Adrenal gland (tissue), 12 donors: ENCODE data around the gene CDIPT. TPM values are rescaled to one million over a fixed set of nuclear protein-coding genes. Genes with fewer than 3 reads are reported as not detected.
"Not testable (repeated sequence)": the region's sequence is repeated elsewhere in the genome, so short reads cannot be mapped to it uniquely, and the experiment has no call there.

ENCODE experiments used
- DNase-seq, 7 donors: peaks; one replicate each; pipeline ENCODE4 v3.0.0-alpha.2; 2019 to 2020
- H3K27ac ChIP-seq, 5 donors: fragments of 200-600 bp; sonication (generic) in 4 of 5; 1 replicate in 3 of 5; 2 replicates in 2 of 5; pipeline versions ENCODE4 v1.5.1 to v1.8.0; 2016 to 2020; ENCODE audit warnings: mild to moderate bottlenecking in 1 of 5
- H3K27me3 ChIP-seq: fragments of 200-600 bp; 2 replicates; pipeline ENCODE4 v1.8.0; 2021
- H3K36me3 ChIP-seq, 2 donors: fragments of 200-600 bp; replicated peaks in 1 of 2; 1 replicate in 1 of 2; 2 replicates in 1 of 2; pipeline versions ENCODE4 v1.5.1 to v1.8.0; 2018 to 2022
- H3K4me1 ChIP-seq, 2 donors: fragments of 200-600 bp; replicated peaks in 1 of 2; 1 replicate in 1 of 2; 2 replicates in 1 of 2; pipeline versions ENCODE4 v1.5.1 to v1.8.0; 2018 to 2021
- H3K4me3 ChIP-seq, 4 donors: fragments of 200-600 bp; sonication (generic) in 3 of 4; one replicate each; pipeline ENCODE4 v1.5.1; 2016 to 2018
- H3K9me3 ChIP-seq, 3 donors: fragments of 200-600 bp; sonication (generic) in 1 of 3; replicated peaks in 1 of 3; 1 replicate in 2 of 3; 2 replicates in 1 of 3; pipeline versions ENCODE4 v1.5.1 to v1.8.0; 2016 to 2021
- CTCF ChIP-seq, 6 experiments: fragments of 450-650 bp in 4 of 6; fragments of 200-600 bp in 2 of 6; sonication (generic) in 1 of 6; IDR thresholded peaks; 1 replicate in 5 of 6; 2 replicates in 1 of 6; pipeline versions ENCODE4 v1.5.1 to v1.8.0; 2016 to 2021; ENCODE audit warnings: antibody characterized with exemption in 6 of 6, mild to moderate bottlenecking in 2 of 6, moderate library complexity in 1 of 6
- POLR2A ChIP-seq, 2 donors: fragments of 450-650 bp; IDR thresholded peaks; one replicate each; pipeline ENCODE4 v1.6.1; 2017; ENCODE audit warnings: antibody characterized with exemption in 2 of 2, mild to moderate bottlenecking in 2 of 2, moderate library complexity in 1 of 2
- WGBS, 4 donors: extraction: QIAGEN DNeasy Blood & Tissue Kit in 2 of 4; methylation state at CpG; one replicate each; pipeline versions ENCODE4 v1.1.5 to v1.1.7; 2013 to 2017; 5-methylcytosine and 5-hydroxymethylcytosine counted together
- intact Hi-C, 2 donors: fragments of 100-400 bp; cut with DNase I; formaldehyde crosslinking; loops; one replicate each; pipeline versions ENCODE4 v1.14.1 to v1.15.0; 2022 to 2023
- polyA plus RNA-seq, 3 donors: library from polyadenylated mRNA; stranded (reverse); fragments of 200-250 nt in 2 of 3; fragments of 350-450 nt in 1 of 3; fragmentation: Illumina TruSeq in 1 of 3; extraction: RNeasy Lipid Tissue Mini Kit (QIAGEN cat#74804) in 1 of 3; gene quantifications; one replicate each; pipeline ENCODE4 v1.2.3, GENCODE V29; 2013 to 2014
- total RNA-seq, 9 donors: library from RNA; depleted of rRNA in 4 of 9; stranded (reverse); fragments of >200 nt in 4 of 9; fragments of 120-200 nt in 1 of 9; fragmentation: NEBNext Ultra II Directional in 1 of 9; extraction: Animal tissue kit (Norgen Biotek cat#: 25700) in 1 of 9; gene quantifications; one replicate each; pipeline versions ENCODE4 v1.1.0 to v1.2.4, GENCODE V29; 2013 to 2023
- donor health status: healthy with polysubstance abuse.
- donor health status: Bipolar disorder and iron deficiency.
- donor health status: DM: yes; HTN: yes; CAD: no.
- donor health status: DM: no; HTN: no; CAD: no.
- donor health status: DM: no; HTN: no; CAD: no.
- donor health status: DM: yes; HTN: yes; CAD: no.

Gene CDIPT
- total and polyA plus RNA-seq, 12 donors = 44.9 to 203 (median 127) TPM

- no peak overlapping the region for H3K4me3 ChIP-seq
- intact Hi-C loops = no loop called here
- no peaks in the 10 kb centered on the region for H3K4me1 ChIP-seq
- no peak for DNase-seq
- no peak overlapping the region for H3K27ac ChIP-seq
- no peak for TF ChIP-seq CTCF (IDR thresholded peaks at IDR 0.05)
- no peak for TF ChIP-seq POLR2A (IDR thresholded peaks at IDR 0.05)
- H3K9me3 ChIP-seq = no peaks in the 10 kb centered on the region
- H3K36me3 ChIP-seq = no peaks in the 10 kb centered on the region
- WGBS, 4 donors = 85 to 89% (median 85%) methylated on average over 8 to 20 of the region's 20 CpGs
- no peaks in the 10 kb centered on the region for H3K27me3 ChIP-seq
Observed at GRCh38 chr16:29910819-29911675, 48.0 kb upstream of the CDIPT start.

GRCh38 chr16:29909851-29910250, 46.8 kb upstream of the CDIPT start:
- H3K4me3 ChIP-seq, H3K36me3 ChIP-seq, intact Hi-C loops, DNase-seq, H3K4me1 ChIP-seq, H3K27ac ChIP-seq, H3K9me3 ChIP-seq, H3K27me3 ChIP-seq: not testable (repeated sequence)
- 79 to 91% (median 84%) methylated on average over 6 of the region's 6 CpGs for WGBS, 4 donors

- WGBS, 4 donors = 72 to 88% (median 78%) methylated on average over 2 of the region's 2 CpGs
- Histone ChIP-seq H3K27ac (no peak overlapping the region), H3K4me3 (no peak overlapping the region), H3K4me1 (no peaks in the 10 kb centered on the region), H3K27me3 (no peaks in the 10 kb centered on the region), H3K36me3 (no peaks in the 10 kb centered on the region), H3K9me3 (no peaks in the 10 kb centered on the region)
- intact Hi-C loops = no loop called here
- no peak for DNase-seq
- no peak for TF ChIP-seq POLR2A (IDR thresholded peaks at IDR 0.05)
- no peak for TF ChIP-seq CTCF (IDR thresholded peaks at IDR 0.05)
Observed at GRCh38 chr16:29909391-29909790, 46.4 kb upstream of the CDIPT start.

GRCh38 chr16:29908719-29909220, 45.7 kb upstream of the CDIPT start:
- Histone ChIP-seq H3K27ac (no peak overlapping the region), H3K4me3 (no peak overlapping the region), H3K27me3 (no peaks in the 10 kb centered on the region), H3K9me3 (no peaks in the 10 kb centered on the region), H3K36me3 (no peaks in the 10 kb centered on the region), H3K4me1 (no peaks in the 10 kb centered on the region)
- 81 to 95% (median 87%) methylated on average over 2 of the region's 2 CpGs for WGBS, 4 donors
- DNase-seq = no peak
- TF ChIP-seq CTCF (IDR thresholded peaks at IDR 0.05) (no peak), POLR2A (IDR thresholded peaks at IDR 0.05) (no peak)
- intact Hi-C loops = no loop called here

- Histone ChIP-seq H3K36me3 (no peaks in the 10 kb centered on the region), H3K4me3 (no peak overlapping the region), H3K9me3 (no peaks in the 10 kb centered on the region), H3K4me1 (no peaks in the 10 kb centered on the region), H3K27ac (no peak overlapping the region), H3K27me3 (no peaks in the 10 kb centered on the region)
- no peak for DNase-seq
- TF ChIP-seq CTCF (IDR thresholded peaks at IDR 0.05) = no peak
- intact Hi-C loops = no loop called here
- 71 to 78% (median 75%) methylated on average over 2 of the region's 2 CpGs for WGBS, 4 donors
Observed at GRCh38 chr16:29907973-29908372, 44.9 kb upstream of the CDIPT start.
